Liver (tissue), 9 donors: ENCODE measurements around the gene AOPEP. TPM values are rescaled to one million over a fixed set of nuclear protein-coding genes. Genes with fewer than 3 reads are reported as not detected.

ENCODE experiments used
- DNase-seq: peaks from one replicate; pipeline ENCODE4 v3.0.0-alpha.2; 2017; ENCODE audit warnings: low spot score
- H3K27ac ChIP-seq, 2 donors: one replicate each; pipeline ENCODE4 v1.7.0; 2013; ENCODE audit warnings: inconsistent platforms in 2 of 2, low read length in 2 of 2, control low read depth in 1 of 2, low read depth in 1 of 2, mild to moderate bottlenecking in 1 of 2
- H3K27me3 ChIP-seq, 4 donors: one replicate each; pipeline versions ENCODE4 v1.6.1 to v1.7.0; 2013; ENCODE audit warnings: low read length in 3 of 4, inconsistent platforms in 1 of 4, mild to moderate bottlenecking in 1 of 4, moderate library complexity in 1 of 4; ENCODE audit not compliant: control insufficient read depth in 4 of 4, insufficient read depth in 4 of 4
- H3K36me3 ChIP-seq, 4 donors: one replicate each; pipeline versions ENCODE4 v1.6.1 to v1.7.0; 2013; ENCODE audit warnings: low read length in 3 of 4, mild to moderate bottlenecking in 3 of 4, low read depth in 1 of 4, moderate library complexity in 1 of 4; ENCODE audit not compliant: control insufficient read depth in 4 of 4, insufficient read depth in 3 of 4
- H3K4me1 ChIP-seq, 4 donors: one replicate each; pipeline versions ENCODE4 v1.6.1 to v1.7.0; 2013; ENCODE audit warnings: low read length in 3 of 4, mild to moderate bottlenecking in 3 of 4, moderate library complexity in 1 of 4; ENCODE audit not compliant: control insufficient read depth in 4 of 4, insufficient read depth in 4 of 4
- H3K4me3 ChIP-seq, 3 donors: one replicate each; pipeline versions ENCODE4 v1.6.1 to v1.7.0; 2013; ENCODE audit warnings: low read length in 3 of 3, control low read depth in 1 of 3, low read depth in 1 of 3, mild to moderate bottlenecking in 1 of 3
- H3K9ac ChIP-seq, 2 donors: one replicate each; pipeline ENCODE4 v1.7.0; 2013; ENCODE audit warnings: low read length in 2 of 2, mild to moderate bottlenecking in 2 of 2, moderate library complexity in 2 of 2, control low read depth in 1 of 2, low read depth in 1 of 2
- H3K9me3 ChIP-seq, 4 donors: one replicate each; pipeline versions ENCODE4 v1.6.1 to v1.7.0; 2013; ENCODE audit warnings: low read length in 3 of 4; ENCODE audit not compliant: control insufficient read depth in 4 of 4
- ATF3 ChIP-seq: IDR thresholded peaks from 2 replicates; pipeline ENCODE4 v1.6.1; 2016; ENCODE audit warnings: antibody characterized with exemption
- CTCF ChIP-seq: fragments of 150-350 bp; IDR thresholded peaks from 2 replicates; pipeline ENCODE4 v1.5.1; 2017; ENCODE audit warnings: improper control_type of control experiment, low read depth, low read length; ENCODE audit not compliant: missing input control
- EGR1 ChIP-seq, 2 donors: IDR thresholded peaks; 2 replicates each; pipeline ENCODE4 v1.6.1; 2016 to 2018; ENCODE audit warnings: antibody characterized with exemption in 2 of 2, low read depth in 2 of 2
- FOXA1 ChIP-seq: IDR thresholded peaks from 2 replicates; pipeline ENCODE4 v1.6.1; 2016; ENCODE audit warnings: antibody characterized with exemption
- GABPA ChIP-seq, 2 donors: IDR thresholded peaks in 1 of 2; conservative IDR thresholded peaks in 1 of 2; 2 replicates each; pipeline ENCODE4 v1.6.1; 2016; ENCODE audit warnings: antibody characterized with exemption in 2 of 2, mild to moderate bottlenecking in 1 of 2, moderate library complexity in 1 of 2
- HNF4A ChIP-seq, 2 donors: conservative IDR thresholded peaks; 2 replicates each; pipeline ENCODE4 v1.6.1; 2016; ENCODE audit warnings: antibody characterized with exemption in 2 of 2, mild to moderate bottlenecking in 2 of 2
- HNF4G ChIP-seq: IDR thresholded peaks from 2 replicates; pipeline ENCODE4 v1.6.1; 2016; ENCODE audit warnings: antibody characterized with exemption
- MAX ChIP-seq: IDR thresholded peaks from 2 replicates; pipeline ENCODE4 v1.6.1; 2016; ENCODE audit warnings: antibody characterized with exemption
- NR2F2 ChIP-seq: IDR thresholded peaks from 2 replicates; pipeline ENCODE4 v1.6.1; 2016; ENCODE audit warnings: antibody characterized with exemption
- RAD21 ChIP-seq, 2 donors: IDR thresholded peaks; 2 replicates each; pipeline ENCODE4 v1.6.1; 2016; ENCODE audit warnings: antibody characterized with exemption in 2 of 2, mild to moderate bottlenecking in 2 of 2
- RXRA ChIP-seq, 2 donors: IDR thresholded peaks; 2 replicates each; pipeline ENCODE4 v1.6.1; 2017 to 2018; ENCODE audit warnings: antibody characterized with exemption in 2 of 2, mild to moderate bottlenecking in 1 of 2
- SP1 ChIP-seq: IDR thresholded peaks from 2 replicates; pipeline ENCODE4 v1.6.1; 2018; ENCODE audit warnings: antibody characterized with exemption, mild to moderate bottlenecking
- TAF1 ChIP-seq: conservative IDR thresholded peaks from 2 replicates; pipeline ENCODE4 v1.6.1; 2016; ENCODE audit warnings: antibody characterized with exemption, mild to moderate bottlenecking
- ZBTB33 ChIP-seq: IDR thresholded peaks from 2 replicates; pipeline ENCODE4 v1.6.1; 2016; ENCODE audit warnings: antibody characterized with exemption
- WGBS: extraction: QIAGEN DNeasy Blood & Tissue Kit; methylation state at CpG from one replicate; pipeline ENCODE4 v1.1.7; 2013; 5-methylcytosine and 5-hydroxymethylcytosine counted together
- polyA plus RNA-seq, 2 donors: library from polyadenylated mRNA; stranded (reverse) in 1 of 2; unstranded in 1 of 2; fragments of 200-250 nt in 1 of 2; fragments of >200 nt in 1 of 2; fragmentation: Nextera tagmentation in 1 of 2; extraction: Ambion mirVana in 1 of 2; gene quantifications; one replicate each; pipeline versions ENCODE4 v1.2.1 to v1.2.3, GENCODE V29; 2013 to 2015
- total RNA-seq, 2 donors: library from RNA; depleted of rRNA; stranded (reverse); fragments of >200 nt; gene quantifications; one replicate each; pipeline ENCODE4 v1.2.3, GENCODE V29; 2014
- TF ChIP-seq, protein P1 (sequence below): IDR thresholded peaks from 2 replicates; pipeline ENCODE4 v1.6.1; 2016; ENCODE audit warnings: antibody characterized with exemption, mild to moderate bottlenecking
- donor health status: healthy.
- donor health status: healthy.
- donor health status: healthy.
- donor health status: healthy.
- donor health status: healthy.

The AOPEP gene
- total and polyA plus RNA-seq, 4 donors: 22.2 to 77.1 (median 34.8) TPM

DNA sequence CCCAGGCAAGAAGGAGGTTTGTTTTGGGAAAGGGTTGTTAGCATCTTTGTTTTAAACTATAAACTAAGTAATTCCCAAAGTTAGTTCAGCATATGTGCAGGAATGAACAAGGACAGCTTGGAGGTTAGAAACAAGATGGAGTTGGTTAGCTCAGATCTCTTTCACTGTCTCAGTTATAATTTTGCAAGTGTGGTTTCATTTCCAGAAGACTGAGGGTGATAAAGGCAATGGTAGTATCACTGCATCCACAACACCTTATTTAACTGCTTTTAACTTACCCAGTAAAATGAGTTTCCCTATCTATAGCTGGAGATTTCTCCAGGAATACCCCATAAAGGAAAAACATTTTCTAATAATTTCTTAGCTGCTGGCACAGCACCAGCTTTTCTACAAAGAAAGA lies 152.7 kb downstream of the AOPEP start:
- TF ChIP-seq TAF1 (no peak), CTCF (no peak), SP1 (no peak), GABPA (IDR thresholded peaks at IDR 0.05 in 1 of 2, conservative IDR thresholded peaks at IDR 0.05 in 1 of 2) (no peak), RAD21 (IDR thresholded peaks at IDR 0.05) (no peak), ATF3 (no peak), HNF4G (no peak), NR2F2 (no peak), ZBTB33 (no peak), HNF4A (conservative IDR thresholded peaks at IDR 0.05) (no peak), MAX (no peak), RXRA (IDR thresholded peaks at IDR 0.05) (no peak)
- TF ChIP-seq, protein P1, sequence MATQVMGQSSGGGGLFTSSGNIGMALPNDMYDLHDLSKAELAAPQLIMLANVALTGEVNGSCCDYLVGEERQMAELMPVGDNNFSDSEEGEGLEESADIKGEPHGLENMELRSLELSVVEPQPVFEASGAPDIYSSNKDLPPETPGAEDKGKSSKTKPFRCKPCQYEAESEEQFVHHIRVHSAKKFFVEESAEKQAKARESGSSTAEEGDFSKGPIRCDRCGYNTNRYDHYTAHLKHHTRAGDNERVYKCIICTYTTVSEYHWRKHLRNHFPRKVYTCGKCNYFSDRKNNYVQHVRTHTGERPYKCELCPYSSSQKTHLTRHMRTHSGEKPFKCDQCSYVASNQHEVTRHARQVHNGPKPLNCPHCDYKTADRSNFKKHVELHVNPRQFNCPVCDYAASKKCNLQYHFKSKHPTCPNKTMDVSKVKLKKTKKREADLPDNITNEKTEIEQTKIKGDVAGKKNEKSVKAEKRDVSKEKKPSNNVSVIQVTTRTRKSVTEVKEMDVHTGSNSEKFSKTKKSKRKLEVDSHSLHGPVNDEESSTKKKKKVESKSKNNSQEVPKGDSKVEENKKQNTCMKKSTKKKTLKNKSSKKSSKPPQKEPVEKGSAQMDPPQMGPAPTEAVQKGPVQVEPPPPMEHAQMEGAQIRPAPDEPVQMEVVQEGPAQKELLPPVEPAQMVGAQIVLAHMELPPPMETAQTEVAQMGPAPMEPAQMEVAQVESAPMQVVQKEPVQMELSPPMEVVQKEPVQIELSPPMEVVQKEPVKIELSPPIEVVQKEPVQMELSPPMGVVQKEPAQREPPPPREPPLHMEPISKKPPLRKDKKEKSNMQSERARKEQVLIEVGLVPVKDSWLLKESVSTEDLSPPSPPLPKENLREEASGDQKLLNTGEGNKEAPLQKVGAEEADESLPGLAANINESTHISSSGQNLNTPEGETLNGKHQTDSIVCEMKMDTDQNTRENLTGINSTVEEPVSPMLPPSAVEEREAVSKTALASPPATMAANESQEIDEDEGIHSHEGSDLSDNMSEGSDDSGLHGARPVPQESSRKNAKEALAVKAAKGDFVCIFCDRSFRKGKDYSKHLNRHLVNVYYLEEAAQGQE: no peak
- DNase-seq: no peak
- Histone ChIP-seq H3K4me3 (no peak overlapping the region), H3K27ac (no peak overlapping the region), H3K4me1 (peaks cover 0 to 13% (median 1%) of the 10 kb centered on the region in 4 donors), H3K9me3 (no peaks in the 10 kb centered on the region), H3K27me3 (no peaks in the 10 kb centered on the region), H3K36me3 (no peaks in the 10 kb centered on the region), H3K9ac (no peak overlapping the region)

- no peak overlapping the region for H3K27ac ChIP-seq
- H3K27me3 ChIP-seq: no peaks in the 10 kb centered on the region
- DNase-seq: no peak
- 95% methylated on average over 1 of the region's 1 CpG for WGBS
- H3K4me3 ChIP-seq: no peak overlapping the region
- H3K4me1 ChIP-seq: peaks cover 0 to 5% (median 1%) of the 10 kb centered on the region in 4 donors
- no peak overlapping the region for H3K9ac ChIP-seq
- TF ChIP-seq FOXA1: no peak
- TF ChIP-seq MAX: no peak
- TF ChIP-seq ZBTB33: no peak
- TF ChIP-seq ATF3: no peak
- no peak for TF ChIP-seq GABPA (IDR thresholded peaks at IDR 0.05 in 1 of 2, conservative IDR thresholded peaks at IDR 0.05 in 1 of 2)
- no peak for TF ChIP-seq NR2F2
- no peak for TF ChIP-seq RXRA (IDR thresholded peaks at IDR 0.05)
- TF ChIP-seq HNF4A (conservative IDR thresholded peaks at IDR 0.05): no peak
- TF ChIP-seq HNF4G: no peak
- TF ChIP-seq EGR1 (IDR thresholded peaks at IDR 0.05; ENCODE audit: low read depth in 2 of 2): no peak
- no peaks in the 10 kb centered on the region for H3K9me3 ChIP-seq
- no peaks in the 10 kb centered on the region for H3K36me3 ChIP-seq
These were observed 154.5 kb downstream of the AOPEP start for GRCh38 chr9:94881023-94881422.
